HepG2 (cell line): ENCODE measurements around the gene FUZ. TPM values are rescaled to one million over a fixed set of nuclear protein-coding genes. Genes with fewer than 3 reads are reported as not detected.

Experiments used
- AHDC1 ChIP-seq: sonication (generic); formaldehyde crosslinking; IDR thresholded peaks from 2 replicates; pipeline ENCODE4 v1.5.1; 2020; ENCODE audit warnings: mild to moderate bottlenecking, missing genetic modification reagents, borderline replicate concordance
- ELF1 ChIP-seq: sonication (generic); formaldehyde crosslinking; IDR thresholded peaks from 2 replicates; pipeline ENCODE4 v1.4.0; 2020; ENCODE audit warnings: missing genetic modification reagents
- FOXP4 ChIP-seq: sonication (generic); formaldehyde crosslinking; IDR thresholded peaks from 2 replicates; pipeline ENCODE4 v1.4.0; 2020; ENCODE audit warnings: missing genetic modification reagents
- GABPA ChIP-seq, 2 experiments: IDR thresholded peaks; 2 replicates each; pipeline ENCODE4 v1.6.1; 2011 to 2016; ENCODE audit warnings: low read depth in 2 of 2, low read length in 1 of 2, missing biosample characterization in 1 of 2, missing genetic modification characterization in 1 of 2
- HES4 ChIP-seq: sonication (generic); formaldehyde crosslinking; IDR thresholded peaks from 2 replicates; pipeline ENCODE4 v1.9.0; 2021; ENCODE audit warnings: mild to moderate bottlenecking, missing genetic modification reagents, borderline replicate concordance
- HNRNPK ChIP-seq: fragments of 200-400 bp; formaldehyde crosslinking; IDR thresholded peaks from 2 replicates; pipeline ENCODE4 v1.6.1; 2018; ENCODE audit warnings: low read length, low read depth, moderate library complexity, mild to moderate bottlenecking; ENCODE audit not compliant: poor library complexity, severe bottlenecking
- KAT2B ChIP-seq: fragments of 150-350 bp; IDR thresholded peaks from 2 replicates; pipeline ENCODE4 v1.6.1; 2014; ENCODE audit warnings: low read depth, low read length, borderline replicate concordance
- PBX2 ChIP-seq: IDR thresholded peaks from 2 replicates; pipeline ENCODE4 v1.6.1; 2016; ENCODE audit warnings: control low read depth
- PHB2 ChIP-seq: fragments of 450-650 bp; IDR thresholded peaks from 2 replicates; pipeline ENCODE4 v1.6.1; 2018; ENCODE audit not compliant: partially characterized antibody
- SP1 ChIP-seq, 2 experiments: fragments of 450-650 bp in 1 of 2; sonication (generic) in 1 of 2; formaldehyde crosslinking in 1 of 2; IDR thresholded peaks; 2 replicates each; pipeline versions ENCODE4 v1.4.0 to v1.6.1; 2016 to 2020; ENCODE audit warnings: missing genetic modification reagents in 1 of 2
- ZNF354B ChIP-seq: sonication (generic); formaldehyde crosslinking; IDR thresholded peaks from 2 replicates; pipeline ENCODE4 v1.8.0; 2022; ENCODE audit warnings: mild to moderate bottlenecking, missing genetic modification reagents
- ZNF577 ChIP-seq: sonication (generic); formaldehyde crosslinking; IDR thresholded peaks from 2 replicates; pipeline ENCODE4 v1.4.0; 2020; ENCODE audit warnings: mild to moderate bottlenecking, low read depth, missing genetic modification reagents, borderline replicate concordance
- ZNF605 ChIP-seq: sonication (generic); formaldehyde crosslinking; IDR thresholded peaks from 2 replicates; pipeline ENCODE4 v1.8.0; 2022; ENCODE audit warnings: mild to moderate bottlenecking, missing genetic modification reagents
- ZNF772 ChIP-seq: sonication (generic); formaldehyde crosslinking; IDR thresholded peaks from 2 replicates; pipeline ENCODE4 v1.5.0; 2020; ENCODE audit warnings: mild to moderate bottlenecking, missing genetic modification reagents
- ZNF784 ChIP-seq: sonication (generic); formaldehyde crosslinking; IDR thresholded peaks from 2 replicates; pipeline ENCODE4 v1.5.1; 2020; ENCODE audit warnings: missing genetic modification reagents, mild to moderate bottlenecking, borderline replicate concordance
- ZSCAN25 ChIP-seq: sonication (generic); formaldehyde crosslinking; IDR thresholded peaks from 2 replicates; pipeline ENCODE4 v1.8.0; 2022; ENCODE audit warnings: mild to moderate bottlenecking, missing genetic modification reagents
- polyA plus RNA-seq, 8 experiments: library from polyadenylated mRNA; depleted of rRNA in 3 of 8; stranded (reverse) in 7 of 8; unstranded in 1 of 8; fragments of >200 nt; fragmentation: Illumina TruSeq in 4 of 8; extraction: Trizol in 4 of 8; gene quantifications; 2 replicates each; pipeline versions ENCODE4 v1.2.1 to v1.2.3, GENCODE V29; 2011 to 2016; ENCODE audit warnings: low read depth in 4 of 8, missing spikeins in 1 of 8, mixed read lengths in 1 of 8; ENCODE audit not compliant: insufficient read depth in 1 of 8
- total RNA-seq, 5 experiments: library from RNA; depleted of rRNA; stranded (reverse); fragments of >200 nt; fragmentation: Illumina TruSeq; extraction: Trizol; gene quantifications; 2 replicates each; pipeline ENCODE4 v1.2.3, GENCODE V29; 2016; ENCODE audit warnings: low read depth in 1 of 5

FUZ gene
- total and polyA plus RNA-seq, 2 of the 13 experiments (the other 11 are each of a cell fraction or from before 2014, with no cell fraction given), result 0.08 TPM; not detected in 1

GRCh38 chr19:49766007-49766929, 46.8 kb downstream of the FUZ start (continued):
- no peak for TF ChIP-seq HNRNPK
- TF ChIP-seq KAT2B, result no peak
- peak; percentile 84 for TF ChIP-seq SP1 (IDR thresholded peaks at IDR 0.05)
- peak; percentile 91 for TF ChIP-seq SP1 (CRISPR knock-in tag; IDR thresholded peaks at IDR 0.05)
- TF ChIP-seq AHDC1, result no peak
- peak; percentile 42; the same call in 1 of the 2 replicates for TF ChIP-seq FOXP4 (CRISPR knock-in tag)
- peak; percentile 93 for TF ChIP-seq PBX2 (CRISPR knock-in tag)
- TF ChIP-seq ZNF577 (CRISPR knock-in tag), result no peak
- TF ChIP-seq PHB2, result no peak
- TF ChIP-seq ZNF784 (CRISPR knock-in tag), result 0 out of 2 replicates have a peak, but pooled peaks have one; percentile 61
- 0 out of 2 replicates have a peak, but pooled peaks have one; percentile 59 for TF ChIP-seq ZNF354B (CRISPR knock-in tag)
- no peak for TF ChIP-seq HES4 (CRISPR knock-in tag)
- peak; percentile 50; the same call in 1 of the 2 replicates for TF ChIP-seq ZNF772 (CRISPR knock-in tag)
- peak; percentile 54; the same call in 1 of the 2 replicates for TF ChIP-seq ZSCAN25 (CRISPR knock-in tag)
- peak; percentile 77 for TF ChIP-seq ELF1
- peak; percentile 70 for TF ChIP-seq ZNF605
- peak; percentile 78 for TF ChIP-seq GABPA (IDR thresholded peaks at IDR 0.05; ENCODE audit: low read depth, low read length)
- peak; percentile 91 for TF ChIP-seq GABPA (CRISPR knock-in tag; IDR thresholded peaks at IDR 0.05; ENCODE audit: low read depth)
